Parathyroid adenoma (tissue), 2 donors: ENCODE data around the gene STAC2.

ENCODE experiments used
- H2AFZ ChIP-seq: fragments of 300-600 bp; sonication (generic); one replicate; pipeline ENCODE4 v1.7.0; 2017; ENCODE audit warnings: antibody characterized with exemption, mild to moderate bottlenecking
- H3K27ac ChIP-seq: fragments of 300-600 bp; sonication (generic); one replicate; pipeline ENCODE4 v1.7.0; 2017
- H3K27me3 ChIP-seq: fragments of 300-600 bp; sonication (generic); one replicate; pipeline ENCODE4 v1.7.0; 2017; ENCODE audit warnings: low read length; ENCODE audit not compliant: control insufficient read depth, insufficient read depth
- H3K36me3 ChIP-seq: fragments of 300-600 bp; sonication (generic); one replicate; pipeline ENCODE4 v1.7.0; 2017; ENCODE audit warnings: low read length; ENCODE audit not compliant: control insufficient read depth, insufficient read depth
- H3K4me1 ChIP-seq: fragments of 300-600 bp; sonication (generic); one replicate; pipeline ENCODE4 v1.7.0; 2017; ENCODE audit warnings: control low read depth
- H3K4me2 ChIP-seq: fragments of 300-600 bp; sonication (generic); one replicate; pipeline ENCODE4 v1.7.0; 2017; ENCODE audit warnings: low read length
- H3K4me3 ChIP-seq: fragments of 300-600 bp; sonication (generic); one replicate; pipeline ENCODE4 v1.7.0; 2017; ENCODE audit warnings: low read depth, low read length
- H3K79me2 ChIP-seq: fragments of 300-600 bp; sonication (generic); one replicate; pipeline ENCODE4 v1.7.0; 2017; ENCODE audit warnings: control low read depth
- H3K9ac ChIP-seq: fragments of 300-600 bp; sonication (generic); one replicate; pipeline ENCODE4 v1.7.0; 2017; ENCODE audit warnings: mild to moderate bottlenecking
- H3K9me3 ChIP-seq: fragments of 300-600 bp; sonication (generic); one replicate; pipeline ENCODE4 v1.7.0; 2017; ENCODE audit warnings: low read length; ENCODE audit not compliant: control insufficient read depth
- TF ChIP-seq, protein P1 (sequence below): fragments of 300-600 bp; sonication (generic); IDR thresholded peaks from one replicate; pipeline ENCODE4 v1.7.0; 2017; ENCODE audit warnings: antibody characterized with exemption, mild to moderate bottlenecking
- donor health status: primary hyperparathyroidism.

The STAC2 gene

DNA sequence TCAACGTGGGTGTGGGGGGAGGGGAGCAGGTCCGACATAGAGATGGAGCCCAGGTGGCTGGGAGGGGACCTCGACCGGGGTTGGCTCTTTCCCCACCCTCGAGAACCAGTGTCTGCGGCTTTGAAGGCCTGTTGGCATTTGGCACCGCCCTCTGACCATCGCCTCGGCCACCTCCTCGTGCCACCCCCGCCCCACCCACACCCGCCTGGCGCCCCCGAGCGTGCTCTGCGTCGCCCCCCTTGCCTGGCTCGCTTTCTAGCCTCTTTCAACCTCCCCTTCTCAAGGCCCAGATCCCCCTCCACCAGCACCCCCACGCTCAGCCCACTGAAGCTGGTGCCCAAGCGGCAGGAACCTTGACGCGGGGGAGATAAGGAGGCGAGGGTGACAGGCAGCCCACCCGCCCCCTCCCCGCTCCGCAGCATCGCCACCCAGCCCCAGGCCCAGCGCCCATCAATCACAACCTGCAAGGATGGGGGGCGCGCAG, 28.9 kb downstream of the STAC2 start:
- Histone ChIP-seq H3K9ac (no peak overlapping the region), H3K4me2 (peak overlapping the region; percentile 84), H3K4me1 (peaks cover 14% of the 10 kb centered on the region), H3K4me3 (peak overlapping the region; percentile 71), H3K27ac (peak overlapping the region; percentile 61), H3K9me3 (no peaks in the 10 kb centered on the region), H3K79me2 (peaks cover 11% of the 10 kb centered on the region), H2AFZ (peak overlapping the region; percentile 96), H3K27me3 (no peaks in the 10 kb centered on the region), H3K36me3 (no peaks in the 10 kb centered on the region)
- TF ChIP-seq, protein P1, sequence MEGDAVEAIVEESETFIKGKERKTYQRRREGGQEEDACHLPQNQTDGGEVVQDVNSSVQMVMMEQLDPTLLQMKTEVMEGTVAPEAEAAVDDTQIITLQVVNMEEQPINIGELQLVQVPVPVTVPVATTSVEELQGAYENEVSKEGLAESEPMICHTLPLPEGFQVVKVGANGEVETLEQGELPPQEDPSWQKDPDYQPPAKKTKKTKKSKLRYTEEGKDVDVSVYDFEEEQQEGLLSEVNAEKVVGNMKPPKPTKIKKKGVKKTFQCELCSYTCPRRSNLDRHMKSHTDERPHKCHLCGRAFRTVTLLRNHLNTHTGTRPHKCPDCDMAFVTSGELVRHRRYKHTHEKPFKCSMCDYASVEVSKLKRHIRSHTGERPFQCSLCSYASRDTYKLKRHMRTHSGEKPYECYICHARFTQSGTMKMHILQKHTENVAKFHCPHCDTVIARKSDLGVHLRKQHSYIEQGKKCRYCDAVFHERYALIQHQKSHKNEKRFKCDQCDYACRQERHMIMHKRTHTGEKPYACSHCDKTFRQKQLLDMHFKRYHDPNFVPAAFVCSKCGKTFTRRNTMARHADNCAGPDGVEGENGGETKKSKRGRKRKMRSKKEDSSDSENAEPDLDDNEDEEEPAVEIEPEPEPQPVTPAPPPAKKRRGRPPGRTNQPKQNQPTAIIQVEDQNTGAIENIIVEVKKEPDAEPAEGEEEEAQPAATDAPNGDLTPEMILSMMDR: no peak

DNA sequence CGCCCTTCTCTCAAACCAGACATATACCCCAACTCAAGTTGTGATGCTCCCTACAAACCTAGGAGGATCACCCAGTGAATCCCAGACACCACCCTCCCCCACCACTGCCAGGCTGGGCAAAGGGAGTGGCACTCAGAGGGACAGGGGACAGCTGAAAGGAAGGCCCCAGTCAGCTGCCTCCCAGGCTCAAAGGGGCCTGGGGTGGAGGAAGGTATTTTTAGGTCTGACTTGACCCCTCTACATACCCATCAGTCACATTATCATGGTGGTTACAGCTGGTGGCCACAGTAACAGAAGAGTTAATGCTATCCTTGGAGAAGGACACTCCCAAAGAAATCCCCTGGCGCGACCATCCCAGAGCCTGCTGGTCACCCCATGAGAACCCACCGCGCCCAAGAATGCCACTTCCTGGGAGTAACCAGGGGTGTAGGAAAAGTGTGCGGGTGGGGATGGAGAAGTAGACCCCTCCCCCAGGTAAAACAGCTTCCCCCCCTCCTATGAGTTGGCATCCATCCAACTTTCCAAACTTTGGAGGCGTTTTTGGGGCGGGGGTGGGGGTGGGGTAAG, 29.4 kb downstream of the STAC2 start:
- no peaks in the 10 kb centered on the region for H3K36me3 ChIP-seq
- no peak overlapping the region for H3K27ac ChIP-seq
- no peaks in the 10 kb centered on the region for H3K27me3 ChIP-seq
- TF ChIP-seq, protein P1: no peak
- peaks cover 10% of the 10 kb centered on the region for H3K4me1 ChIP-seq
- H2AFZ ChIP-seq: no peak overlapping the region
- H3K9ac ChIP-seq: no peak overlapping the region
- H3K9me3 ChIP-seq: no peaks in the 10 kb centered on the region
- no peak overlapping the region for H3K4me2 ChIP-seq
- H3K79me2 ChIP-seq: peaks cover 11% of the 10 kb centered on the region
- H3K4me3 ChIP-seq: no peak overlapping the region

DNA sequence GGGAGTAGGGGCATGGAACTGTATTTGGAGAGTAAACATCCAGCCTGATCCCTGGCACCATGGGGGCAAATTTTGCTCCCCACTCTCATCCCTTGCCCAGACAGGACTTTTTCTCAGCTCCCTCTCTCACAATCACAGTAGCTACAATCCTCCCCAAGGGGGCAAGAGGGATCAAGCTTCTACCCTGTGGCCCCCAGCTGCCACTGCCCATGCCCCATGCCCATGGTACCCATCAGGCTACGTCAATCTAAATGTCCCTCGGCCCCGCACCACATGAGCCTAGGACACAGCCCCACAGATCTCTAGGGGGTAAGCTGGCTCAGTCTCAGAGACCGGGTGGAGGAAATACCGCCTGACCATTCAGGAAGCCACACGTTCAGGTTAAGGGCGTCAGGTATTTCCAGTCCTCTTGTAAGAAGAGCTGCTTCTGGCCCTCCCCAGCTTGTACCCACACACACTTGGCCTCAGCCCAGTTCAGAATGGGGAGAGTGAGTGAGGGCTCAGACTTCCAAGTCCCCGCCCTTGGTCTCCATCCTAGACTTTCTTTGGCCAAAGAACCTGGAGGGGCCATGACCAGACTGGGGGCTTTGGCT, 30.1 kb downstream of the STAC2 start:
- Histone ChIP-seq H3K36me3 (no peaks in the 10 kb centered on the region), H3K27ac (no peak overlapping the region), H2AFZ (no peak overlapping the region), H3K9me3 (no peaks in the 10 kb centered on the region), H3K4me3 (no peak overlapping the region), H3K79me2 (peaks cover 7% of the 10 kb centered on the region), H3K4me1 (peaks cover 6% of the 10 kb centered on the region), H3K27me3 (no peaks in the 10 kb centered on the region), H3K4me2 (no peak overlapping the region), H3K9ac (no peak overlapping the region)
- TF ChIP-seq, protein P1: no peak

DNA sequence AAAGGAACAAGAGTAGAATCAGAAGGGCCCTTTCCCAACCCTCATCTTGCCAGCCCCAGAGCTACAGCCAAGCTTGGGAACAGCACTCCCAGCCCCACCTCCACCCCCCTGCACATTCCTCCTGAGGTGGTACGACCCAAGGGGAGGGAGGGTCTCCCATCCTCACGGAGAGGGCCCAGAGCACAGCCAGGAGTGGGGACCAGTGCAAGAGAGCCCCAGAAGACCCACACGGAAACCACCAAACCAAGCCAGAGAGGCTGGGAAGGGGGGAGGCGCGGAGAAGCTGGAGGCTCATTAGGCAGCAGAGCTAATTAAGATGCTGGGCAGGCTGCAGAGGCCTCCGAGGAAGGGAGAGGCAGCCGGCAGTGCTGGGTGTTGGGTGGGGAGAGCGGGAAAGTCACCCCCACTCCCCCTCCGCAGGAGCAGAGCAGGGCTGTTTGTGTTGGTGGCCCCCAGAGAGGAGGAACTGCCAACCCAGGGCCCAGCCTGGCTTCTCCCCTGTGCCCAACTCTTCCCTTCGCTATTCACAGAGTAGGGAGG, 30.7 kb downstream of the STAC2 start:
- Histone ChIP-seq H3K9ac (no peak overlapping the region), H3K4me2 (no peak overlapping the region), H3K4me3 (no peak overlapping the region)

More for the DNA sequence above, 30.7 kb downstream of the STAC2 start:
- Histone ChIP-seq H3K79me2 (peaks cover under 1% of the 10 kb centered on the region), H3K27me3 (no peaks in the 10 kb centered on the region), H3K36me3 (no peaks in the 10 kb centered on the region), H2AFZ (no peak overlapping the region), H3K27ac (no peak overlapping the region), H3K4me1 (peaks cover 6% of the 10 kb centered on the region), H3K9me3 (no peaks in the 10 kb centered on the region)
- TF ChIP-seq, protein P1: no peak
